HepG2 (cell line): ENCODE data around the gene STMN3. TPM values are rescaled to one million over a fixed set of nuclear protein-coding genes. Genes with fewer than 3 reads are reported as not detected.

Experiments
- ADNP ChIP-seq: sonication (generic); formaldehyde crosslinking; IDR thresholded peaks from 2 replicates; pipeline ENCODE4 v1.4.0; 2020; ENCODE audit warnings: missing genetic modification reagents
- BRF2 ChIP-seq: sonication (generic); formaldehyde crosslinking; IDR thresholded peaks from 2 replicates; pipeline ENCODE4 v1.8.1; 2022; ENCODE audit warnings: mild to moderate bottlenecking, missing genetic modification reagents
- CREB1 ChIP-seq, 2 experiments: fragments of 450-650 bp in 1 of 2; IDR thresholded peaks; 2 replicates each; pipeline ENCODE4 v1.6.1; 2016 to 2017; ENCODE audit warnings: control low read depth in 1 of 2, mild to moderate bottlenecking in 1 of 2, missing compliant biosample characterization in 1 of 2, missing genetic modification characterization in 1 of 2
- DPF2 ChIP-seq: sonication (generic); formaldehyde crosslinking; IDR thresholded peaks from 2 replicates; pipeline ENCODE4 v1.4.0; 2020; ENCODE audit warnings: mild to moderate bottlenecking, low read depth, missing genetic modification reagents, borderline replicate concordance
- GPBP1L1 ChIP-seq: sonication (generic); formaldehyde crosslinking; IDR thresholded peaks from 2 replicates; pipeline ENCODE4 v1.5.0; 2020; ENCODE audit warnings: mild to moderate bottlenecking, missing genetic modification reagents
- HNRNPH1 ChIP-seq: fragments of 200-400 bp; formaldehyde crosslinking; optimal IDR thresholded peaks from 2 replicates; pipeline ENCODE3; 2017; ENCODE audit warnings: mild to moderate bottlenecking, low read depth, low read length
- JDP2 ChIP-seq: sonication (generic); formaldehyde crosslinking; IDR thresholded peaks from 2 replicates; pipeline ENCODE4 v1.8.1; 2022; ENCODE audit warnings: missing genetic modification reagents, borderline replicate concordance
- KAT7 ChIP-seq: IDR thresholded peaks from 2 replicates; pipeline ENCODE4 v1.6.1; 2018; ENCODE audit warnings: borderline replicate concordance, missing compliant biosample characterization
- MTF1 ChIP-seq: sonication (generic); formaldehyde crosslinking; IDR thresholded peaks from 2 replicates; pipeline ENCODE4 v1.5.0; 2020; ENCODE audit warnings: missing genetic modification reagents
- NFE2L1 ChIP-seq: sonication (generic); formaldehyde crosslinking; IDR thresholded peaks from 2 replicates; pipeline ENCODE4 v1.4.0; 2020; ENCODE audit warnings: missing genetic modification reagents, mild to moderate bottlenecking, borderline replicate concordance
- RAD21 ChIP-seq: fragments of 450-650 bp; formaldehyde crosslinking; IDR thresholded peaks from 2 replicates; pipeline ENCODE4 v1.5.0; 2020; ENCODE audit warnings: mild to moderate bottlenecking
- RFX3 ChIP-seq: IDR thresholded peaks from 2 replicates; pipeline ENCODE4 v1.6.1; 2016; ENCODE audit warnings: missing biosample characterization, missing genetic modification reagents
- ZFP62 ChIP-seq: sonication (generic); formaldehyde crosslinking; IDR thresholded peaks from 2 replicates; pipeline ENCODE4 v1.4.0; 2020; ENCODE audit warnings: missing genetic modification reagents
- ZHX2 ChIP-seq, 2 experiments: sonication (generic) in 1 of 2; formaldehyde crosslinking in 1 of 2; IDR thresholded peaks; 2 replicates each; pipeline versions ENCODE4 v1.6.1 to v1.9.0; 2014 to 2022; ENCODE audit warnings: antibody characterized with exemption in 1 of 2, borderline replicate concordance in 1 of 2, inconsistent platforms in 1 of 2, low read depth in 1 of 2, missing genetic modification reagents in 1 of 2
- ZNF256 ChIP-seq: sonication (generic); formaldehyde crosslinking; conservative IDR thresholded peaks from 2 replicates; pipeline ENCODE4 v1.4.0; 2020; ENCODE audit warnings: missing genetic modification reagents
- ZNF362 ChIP-seq: sonication (generic); formaldehyde crosslinking; IDR thresholded peaks from 2 replicates; pipeline ENCODE4 v1.4.0; 2020; ENCODE audit warnings: missing genetic modification reagents, mild to moderate bottlenecking, borderline replicate concordance
- ZNF747 ChIP-seq: sonication (generic); formaldehyde crosslinking; IDR thresholded peaks from 2 replicates; pipeline ENCODE4 v1.8.1; 2023; ENCODE audit warnings: missing genetic modification reagents, mild to moderate bottlenecking, borderline replicate concordance
- ZNF749 ChIP-seq: sonication (generic); formaldehyde crosslinking; IDR thresholded peaks from 2 replicates; pipeline ENCODE4 v1.8.0; 2022; ENCODE audit warnings: mild to moderate bottlenecking, missing genetic modification reagents, moderate library complexity, borderline replicate concordance
- polyA plus RNA-seq, 8 experiments: library from polyadenylated mRNA; depleted of rRNA in 3 of 8; stranded (reverse) in 7 of 8; unstranded in 1 of 8; fragments of >200 nt; fragmentation: Illumina TruSeq in 4 of 8; extraction: Trizol in 4 of 8; gene quantifications; 2 replicates each; pipeline versions ENCODE4 v1.2.1 to v1.2.3, GENCODE V29; 2011 to 2016; ENCODE audit warnings: low read depth in 4 of 8, missing spikeins in 1 of 8, mixed read lengths in 1 of 8; ENCODE audit not compliant: insufficient read depth in 1 of 8
- total RNA-seq, 5 experiments: library from RNA; depleted of rRNA; stranded (reverse); fragments of >200 nt; fragmentation: Illumina TruSeq; extraction: Trizol; gene quantifications; 2 replicates each; pipeline ENCODE4 v1.2.3, GENCODE V29; 2016; ENCODE audit warnings: low read depth in 1 of 5

Gene STMN3
- total and polyA plus RNA-seq, 2 of the 13 experiments (the other 11 are each of a cell fraction or from before 2014, with no cell fraction given): 21.0 to 48.3 TPM

GRCh38 chr20:63653041-63653973 lies at the start of gene STMN3 (continued):
- peak; percentile 92; the same call in 1 of the 2 replicates for TF ChIP-seq JDP2
- no peak for TF ChIP-seq HNRNPH1
- no peak for TF ChIP-seq ADNP (CRISPR knock-in tag)
- peak; percentile 71 for TF ChIP-seq ZNF362 (CRISPR knock-in tag)
- peak; percentile 45; the same call in 1 of the 2 replicates for TF ChIP-seq NFE2L1 (CRISPR knock-in tag)
- peak; percentile 63; the same call in 1 of the 2 replicates for TF ChIP-seq RFX3 (CRISPR knock-in tag)
- no peak; the same call in 1 of the 2 replicates for TF ChIP-seq DPF2
- TF ChIP-seq KAT7 (CRISPR knock-in tag): peak; percentile 98
- peak; percentile 90 for TF ChIP-seq MTF1 (CRISPR knock-in tag)
- TF ChIP-seq ZHX2 (IDR thresholded peaks at IDR 0.05; ENCODE audit: low read depth): peak; percentile 71; the same call in 1 of the 2 replicates
- TF ChIP-seq ZHX2 (CRISPR knock-in tag; IDR thresholded peaks at IDR 0.05; ENCODE audit: borderline replicate concordance): peak; percentile 97; the same call in 1 of the 2 replicates
- no peak for TF ChIP-seq CREB1 (IDR thresholded peaks at IDR 0.05)
- TF ChIP-seq CREB1 (CRISPR knock-in tag; IDR thresholded peaks at IDR 0.05): no peak
- 0 out of 2 replicates have a peak, but pooled peaks have one; percentile 50 for TF ChIP-seq BRF2 (CRISPR knock-in tag)
- TF ChIP-seq ZNF256 (CRISPR knock-in tag): peak; percentile 92
- TF ChIP-seq ZNF747: peak; percentile 92; the same call in 1 of the 2 replicates
- no peak for TF ChIP-seq GPBP1L1
- TF ChIP-seq ZNF749 (CRISPR knock-in tag): peak; percentile 99
- peak; percentile 55; the same call in 1 of the 2 replicates for TF ChIP-seq RAD21 (CRISPR knock-in tag)
- TF ChIP-seq ZFP62: no peak
